GM12874 (cell line): ENCODE data around the gene LTBP1.

Experiments
- TF ChIP-seq, protein P1 (sequence below): IDR thresholded peaks from 2 replicates; pipeline ENCODE4 v1.5.1; 2011; ENCODE audit warnings: low read depth, mild to moderate bottlenecking, control low read depth, low read length, moderate library complexity; ENCODE audit not compliant: insufficient read depth

The LTBP1 gene

DNA sequence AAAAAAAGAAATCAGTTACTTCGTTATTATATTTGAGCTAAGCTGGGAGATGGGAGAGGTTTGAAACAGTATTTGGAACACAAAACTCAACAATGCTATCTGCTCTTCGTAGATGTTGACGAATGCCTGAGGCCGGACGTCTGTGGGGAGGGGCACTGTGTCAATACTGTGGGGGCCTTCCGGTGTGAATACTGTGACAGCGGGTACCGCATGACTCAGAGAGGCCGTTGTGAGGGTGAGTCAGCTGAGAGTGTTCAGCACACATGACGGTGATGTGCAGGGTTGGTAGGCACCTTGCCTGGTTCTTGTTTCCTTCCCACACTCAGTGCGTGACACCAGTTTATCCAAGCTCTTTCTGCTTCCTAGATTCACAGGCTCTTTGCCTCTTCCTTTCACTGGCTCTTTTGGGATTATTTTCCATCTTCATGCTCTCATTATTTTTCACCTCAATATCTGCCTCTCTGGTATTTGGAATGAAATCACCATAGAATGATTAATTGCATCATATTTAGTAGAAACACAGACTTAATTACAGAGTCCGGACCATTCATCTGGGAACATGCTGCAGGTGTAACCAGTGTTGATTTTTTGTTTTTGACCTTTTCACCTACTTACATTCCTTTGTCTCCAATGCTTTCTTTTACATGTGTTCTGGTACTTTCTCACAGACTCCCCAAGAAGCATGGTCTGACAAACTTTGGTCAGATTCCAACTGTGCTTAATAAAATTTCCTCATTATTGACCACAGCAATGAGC is 329.1 kb downstream of the LTBP1 start:
- TF ChIP-seq, protein P1, sequence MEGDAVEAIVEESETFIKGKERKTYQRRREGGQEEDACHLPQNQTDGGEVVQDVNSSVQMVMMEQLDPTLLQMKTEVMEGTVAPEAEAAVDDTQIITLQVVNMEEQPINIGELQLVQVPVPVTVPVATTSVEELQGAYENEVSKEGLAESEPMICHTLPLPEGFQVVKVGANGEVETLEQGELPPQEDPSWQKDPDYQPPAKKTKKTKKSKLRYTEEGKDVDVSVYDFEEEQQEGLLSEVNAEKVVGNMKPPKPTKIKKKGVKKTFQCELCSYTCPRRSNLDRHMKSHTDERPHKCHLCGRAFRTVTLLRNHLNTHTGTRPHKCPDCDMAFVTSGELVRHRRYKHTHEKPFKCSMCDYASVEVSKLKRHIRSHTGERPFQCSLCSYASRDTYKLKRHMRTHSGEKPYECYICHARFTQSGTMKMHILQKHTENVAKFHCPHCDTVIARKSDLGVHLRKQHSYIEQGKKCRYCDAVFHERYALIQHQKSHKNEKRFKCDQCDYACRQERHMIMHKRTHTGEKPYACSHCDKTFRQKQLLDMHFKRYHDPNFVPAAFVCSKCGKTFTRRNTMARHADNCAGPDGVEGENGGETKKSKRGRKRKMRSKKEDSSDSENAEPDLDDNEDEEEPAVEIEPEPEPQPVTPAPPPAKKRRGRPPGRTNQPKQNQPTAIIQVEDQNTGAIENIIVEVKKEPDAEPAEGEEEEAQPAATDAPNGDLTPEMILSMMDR: no peak

GRCh38 chr2:33277002-33277426 is 330.3 kb downstream of the LTBP1 start:
- TF ChIP-seq, protein P1: no peak

- TF ChIP-seq, protein P1: no peak
These were observed 331.6 kb downstream of the LTBP1 start for GRCh38 chr2:33278245-33278943.

- TF ChIP-seq, protein P1: no peak
These were observed 337.5 kb downstream of the LTBP1 start for GRCh38 chr2:33284287-33284686.

DNA sequence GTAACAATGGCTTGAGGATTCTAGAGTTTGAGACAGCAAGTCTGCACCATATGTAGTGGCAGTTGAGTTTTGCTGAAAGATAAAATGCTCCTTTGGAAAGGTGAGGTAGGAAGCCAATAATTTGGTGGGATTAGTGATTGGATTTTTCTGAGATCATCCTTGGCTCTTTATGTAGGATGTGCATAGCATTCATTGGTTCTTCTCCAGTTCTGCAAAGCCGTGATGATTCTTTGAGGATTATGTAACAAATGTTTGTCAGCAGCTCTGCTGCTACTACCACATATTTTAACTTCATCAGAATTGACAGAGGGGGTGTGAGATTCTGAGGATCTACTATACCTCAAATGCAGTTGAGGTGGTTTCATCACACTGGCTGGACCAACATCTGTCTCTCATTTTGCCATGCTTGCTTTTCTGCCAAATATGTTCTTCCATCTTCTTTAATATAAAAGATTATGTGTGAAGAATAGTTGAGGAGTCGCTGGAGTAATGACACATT is 340.8 kb downstream of the LTBP1 start:
- TF ChIP-seq, protein P1: no peak

- TF ChIP-seq, protein P1: no peak
These were observed 341.3 kb downstream of the LTBP1 start for GRCh38 chr2:33288011-33288410.

GRCh38 chr2:33289961-33290360 is 343.2 kb downstream of the LTBP1 start:
- TF ChIP-seq, protein P1: no peak
